PC-9 (cell line): ENCODE results near the gene GPAM. TPM values are rescaled to one million over a fixed set of nuclear protein-coding genes. Genes with fewer than 3 reads are reported as not detected.

Source experiments
- BruUV-seq: library from RNA; stranded (reverse); fragments of 400-500 nt; replicated peaks from 2 replicates; lab custom pipeline; 2021; lab: Mats Ljungman, UMichigan
- CTCF ChIA-PET: fragments of 300-600 bp; sonication (Branson Sonifier 250); formaldehyde crosslinking; loops from one replicate; lab custom pipeline; 2022; ENCODE audit warnings: antibody characterized with exemption; lab: Charles Lee
- POLR2A ChIA-PET: fragments of 300-600 bp; sonication (Branson Sonifier 250); formaldehyde crosslinking; loops from one replicate; lab custom pipeline; 2022; ENCODE audit warnings: antibody characterized with exemption; ENCODE audit not compliant: unreplicated experiment; lab: Charles Lee
- DNase-seq, 2 experiments: peaks; one replicate each; pipeline versions ENCODE4 v3.0.0 to v3.0.0-alpha.2; 2015 to 2022; ENCODE audit warnings: mixed read lengths in 1 of 2
- H2AFZ ChIP-seq: fragments of 200-600 bp; sonication (generic); 2 replicates; pipeline ENCODE4 v1.8.1; 2017; ENCODE audit warnings: antibody characterized with exemption
- H3F3A ChIP-seq: fragments of 200-600 bp; sonication (generic); 2 replicates; pipeline ENCODE4 v1.8.1; 2017; ENCODE audit warnings: antibody characterized with exemption, mild to moderate bottlenecking, low read depth; ENCODE audit not compliant: insufficient read depth
- H3K27ac ChIP-seq: fragments of 200-600 bp; sonication (generic); 2 replicates; pipeline ENCODE4 v1.6.1; 2016; ENCODE audit warnings: mixed run types
- H3K27me3 ChIP-seq: fragments of 200-600 bp; sonication (generic); 2 replicates; pipeline ENCODE4 v1.6.1; 2016; ENCODE audit warnings: low read depth, mixed run types; ENCODE audit not compliant: insufficient read depth
- H3K36me3 ChIP-seq: fragments of 200-600 bp; sonication (generic); 2 replicates; pipeline ENCODE4 v1.6.1; 2016; ENCODE audit warnings: low read depth, mixed run types
- H3K4me1 ChIP-seq: fragments of 200-600 bp; sonication (generic); replicated peaks from 2 replicates; pipeline ENCODE4 v1.6.1; 2016; ENCODE audit warnings: mixed run types; ENCODE audit not compliant: insufficient read depth
- H3K4me2 ChIP-seq: fragments of 200-600 bp; sonication (generic); 2 replicates; pipeline ENCODE4 v1.6.1; 2017; ENCODE audit warnings: mixed run types
- H3K4me3 ChIP-seq: fragments of 200-600 bp; sonication (generic); 2 replicates; pipeline ENCODE4 v1.6.1; 2016; ENCODE audit warnings: mixed run types
- H3K79me2 ChIP-seq: fragments of 200-600 bp; sonication (generic); 2 replicates; pipeline ENCODE4 v1.6.1; 2017; ENCODE audit warnings: low read depth, mixed run types
- H3K9me2 ChIP-seq: fragments of 200-600 bp; sonication (generic); 2 replicates; pipeline ENCODE4 v1.8.1; 2017; ENCODE audit warnings: mild to moderate bottlenecking; ENCODE audit not compliant: insufficient read depth
- H3K9me3 ChIP-seq: fragments of 200-600 bp; sonication (generic); 2 replicates; pipeline ENCODE4 v1.8.1; 2016; ENCODE audit warnings: low read depth; ENCODE audit not compliant: insufficient read depth
- H4K20me1 ChIP-seq: fragments of 200-600 bp; sonication (generic); 2 replicates; pipeline ENCODE4 v1.8.1; 2017; ENCODE audit not compliant: insufficient read depth
- EZH2 ChIP-seq: fragments of 200-600 bp; sonication (generic); IDR thresholded peaks from 2 replicates; pipeline ENCODE4 v1.8.0; 2017; ENCODE audit warnings: antibody characterized with exemption, low read depth
- intact Hi-C: fragments of 100-400 bp; cut with micrococcal nuclease; formaldehyde crosslinking; loops from one replicate; pipeline ENCODE4 v1.10.0; 2022; ENCODE audit not compliant: unreplicated experiment
- total RNA-seq: library from RNA; stranded (reverse); gene quantifications from 2 replicates; pipeline ENCODE4 v1.2.3, GENCODE V29; 2021
- TF ChIP-seq, protein P1 (sequence below): fragments of 200-600 bp; sonication (generic); conservative IDR thresholded peaks from 2 replicates; pipeline ENCODE4 v1.6.1; 2017; ENCODE audit warnings: mixed run types, antibody characterized with exemption, mild to moderate bottlenecking, moderate library complexity

The GPAM gene
- total RNA-seq, 1 experiment from 2014 or later, result 4.2 TPM

DNA sequence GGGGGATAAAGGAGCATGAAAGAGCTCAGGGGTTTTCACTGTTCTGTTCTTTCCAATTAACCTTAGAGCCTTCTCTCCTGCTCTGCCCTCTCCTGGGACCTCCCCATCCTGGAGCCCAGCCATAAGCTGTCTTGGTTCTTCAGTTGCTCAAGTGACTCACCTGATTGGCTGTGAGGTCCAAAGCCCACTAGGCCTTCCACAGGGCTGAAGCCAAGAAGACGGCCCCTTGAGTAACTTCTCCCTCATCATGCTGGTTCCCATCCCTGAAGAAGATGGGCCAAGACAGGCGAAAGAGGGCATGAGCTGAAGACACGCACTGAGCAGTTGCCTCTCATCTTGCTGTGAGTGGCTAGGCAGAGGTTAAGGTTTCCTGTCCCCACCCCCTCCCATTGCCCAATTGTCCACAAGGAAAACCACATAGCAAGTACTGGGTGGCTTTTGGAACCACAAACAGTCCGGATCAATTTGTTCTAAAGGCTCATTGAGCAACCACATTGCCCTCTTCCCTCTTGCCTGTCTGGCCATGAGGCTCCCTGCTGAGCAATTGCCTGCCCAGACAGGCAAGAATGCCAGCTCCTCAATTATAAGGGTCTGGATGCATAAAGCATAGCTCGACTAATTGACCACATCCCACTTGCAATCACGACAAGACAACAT is 43.9 kb upstream of the GPAM start:
- TF ChIP-seq, protein P1, sequence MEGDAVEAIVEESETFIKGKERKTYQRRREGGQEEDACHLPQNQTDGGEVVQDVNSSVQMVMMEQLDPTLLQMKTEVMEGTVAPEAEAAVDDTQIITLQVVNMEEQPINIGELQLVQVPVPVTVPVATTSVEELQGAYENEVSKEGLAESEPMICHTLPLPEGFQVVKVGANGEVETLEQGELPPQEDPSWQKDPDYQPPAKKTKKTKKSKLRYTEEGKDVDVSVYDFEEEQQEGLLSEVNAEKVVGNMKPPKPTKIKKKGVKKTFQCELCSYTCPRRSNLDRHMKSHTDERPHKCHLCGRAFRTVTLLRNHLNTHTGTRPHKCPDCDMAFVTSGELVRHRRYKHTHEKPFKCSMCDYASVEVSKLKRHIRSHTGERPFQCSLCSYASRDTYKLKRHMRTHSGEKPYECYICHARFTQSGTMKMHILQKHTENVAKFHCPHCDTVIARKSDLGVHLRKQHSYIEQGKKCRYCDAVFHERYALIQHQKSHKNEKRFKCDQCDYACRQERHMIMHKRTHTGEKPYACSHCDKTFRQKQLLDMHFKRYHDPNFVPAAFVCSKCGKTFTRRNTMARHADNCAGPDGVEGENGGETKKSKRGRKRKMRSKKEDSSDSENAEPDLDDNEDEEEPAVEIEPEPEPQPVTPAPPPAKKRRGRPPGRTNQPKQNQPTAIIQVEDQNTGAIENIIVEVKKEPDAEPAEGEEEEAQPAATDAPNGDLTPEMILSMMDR, result no peak
- no peak for TF ChIP-seq EZH2
- CTCF ChIA-PET, result no interaction called here
- no TSS peak for BruUV-seq

DNA sequence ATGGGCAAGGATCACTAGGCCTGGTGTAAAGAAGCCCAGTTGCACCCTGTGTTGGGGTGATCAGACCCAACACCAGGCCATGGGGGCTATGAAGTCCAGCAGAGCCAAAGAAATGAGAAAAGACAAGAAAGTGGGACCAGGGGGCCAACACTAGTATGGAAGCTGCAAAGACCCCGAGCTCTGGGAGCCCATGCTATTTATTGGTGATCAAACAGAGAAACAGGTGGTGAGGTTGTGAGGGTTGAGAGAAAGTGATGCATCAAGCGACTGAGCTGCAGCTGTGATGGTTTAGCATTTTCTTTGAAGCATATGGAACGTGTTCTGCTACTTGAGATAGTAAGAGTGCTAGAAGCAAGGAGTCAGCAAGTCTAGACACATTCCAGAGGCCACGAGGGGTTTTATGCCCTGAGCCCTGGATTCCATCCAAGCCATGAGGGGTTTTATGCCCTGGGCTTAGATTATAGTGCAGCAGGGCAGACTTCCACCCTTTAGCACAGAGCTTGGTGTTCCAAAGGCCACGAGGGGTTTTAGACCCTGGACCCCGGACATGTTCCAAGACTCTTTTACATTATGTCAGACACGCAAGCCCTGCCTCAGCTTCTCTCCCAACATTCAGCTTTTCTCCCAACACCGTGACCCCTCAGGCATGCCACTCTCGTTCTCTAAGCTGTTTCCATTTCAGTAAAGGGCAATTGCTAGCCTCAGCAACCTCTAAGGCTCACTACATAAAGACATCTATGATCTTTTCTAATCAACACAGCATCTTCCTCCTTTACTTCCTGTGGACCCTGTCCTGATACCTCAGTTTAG is 43.1 kb upstream of the GPAM start:
- H3K9me3 ChIP-seq, result no peaks in the 10 kb centered on the region
- intact Hi-C loops, result no loop called here
- H3K27ac ChIP-seq, result no peak overlapping the region
- no peaks in the 10 kb centered on the region for H3K4me1 ChIP-seq
- CTCF ChIA-PET, result no interaction called here
- H3F3A ChIP-seq, result no peaks in the 10 kb centered on the region
- H3K36me3 ChIP-seq, result no peaks in the 10 kb centered on the region
- no peak overlapping the region for H2AFZ ChIP-seq
- TF ChIP-seq EZH2, result no peak
- TF ChIP-seq, protein P1, result no peak
- DNase-seq, result no peak
- H3K4me3 ChIP-seq, result no peak overlapping the region
- H3K27me3 ChIP-seq, result no peaks in the 10 kb centered on the region
- H3K79me2 ChIP-seq, result no peaks in the 10 kb centered on the region
- no peaks in the 10 kb centered on the region for H3K9me2 ChIP-seq
- BruUV-seq, result no TSS peak
- POLR2A ChIA-PET, result no interaction called here
- H3K4me2 ChIP-seq, result no peak overlapping the region
- H4K20me1 ChIP-seq, result no peaks in the 10 kb centered on the region

More for the DNA sequence above, 43.9 kb upstream of the GPAM start:
- H3K4me3 ChIP-seq, result no peak overlapping the region
- POLR2A ChIA-PET, result no interaction called here
- H3K4me2 ChIP-seq, result no peak overlapping the region
- no peaks in the 10 kb centered on the region for H4K20me1 ChIP-seq
- intact Hi-C loops, result no loop called here
- no peak overlapping the region for H2AFZ ChIP-seq
- H3K9me3 ChIP-seq, result no peaks in the 10 kb centered on the region
- no peak for DNase-seq
- no peaks in the 10 kb centered on the region for H3K4me1 ChIP-seq
- no peaks in the 10 kb centered on the region for H3K79me2 ChIP-seq
- no peak overlapping the region for H3K27ac ChIP-seq
- H3K36me3 ChIP-seq, result no peaks in the 10 kb centered on the region
- H3F3A ChIP-seq, result no peaks in the 10 kb centered on the region
- H3K27me3 ChIP-seq, result no peaks in the 10 kb centered on the region
- H3K9me2 ChIP-seq, result no peaks in the 10 kb centered on the region

DNA sequence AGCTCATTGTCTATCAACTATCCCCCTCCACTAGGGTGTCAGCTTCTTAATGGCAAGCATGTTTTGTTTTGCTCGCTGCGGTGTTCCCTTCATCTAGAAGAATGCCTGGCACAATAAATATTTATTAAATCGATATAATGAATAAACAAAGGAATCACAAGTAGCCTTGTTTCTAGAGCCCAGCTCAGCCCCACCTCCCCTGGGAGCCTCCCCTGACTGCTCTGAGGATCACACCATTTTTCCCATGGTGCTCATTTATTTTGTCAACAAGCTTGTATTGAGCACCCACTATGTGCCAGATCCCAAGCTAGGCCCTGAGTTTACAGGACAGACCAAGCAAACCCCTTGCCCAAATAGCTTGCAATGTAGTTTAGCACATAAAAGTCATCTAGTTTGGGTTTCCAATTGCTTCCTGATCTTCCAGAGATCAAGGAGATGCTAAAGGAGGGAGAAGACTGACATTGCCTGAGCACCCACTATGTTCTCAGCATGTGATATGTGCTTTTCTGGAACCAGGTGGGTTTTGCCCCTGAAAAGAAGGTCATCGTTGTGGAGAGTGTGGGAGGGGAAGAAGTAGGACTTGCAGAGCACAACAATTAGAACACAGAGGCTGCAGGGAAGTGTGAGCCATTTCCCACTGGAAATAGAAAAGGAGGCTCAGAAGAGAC is 42.3 kb upstream of the GPAM start:
- H3K9me2 ChIP-seq, result no peaks in the 10 kb centered on the region
- H3K4me2 ChIP-seq, result no peak overlapping the region
- H4K20me1 ChIP-seq, result no peaks in the 10 kb centered on the region
- no peak for TF ChIP-seq EZH2
- TF ChIP-seq, protein P1, result no peak
- H3K27me3 ChIP-seq, result no peaks in the 10 kb centered on the region
- ChIA-PET POLR2A (no interaction called here), CTCF (no interaction called here)
- no peaks in the 10 kb centered on the region for H3F3A ChIP-seq
- no peak overlapping the region for H3K4me3 ChIP-seq
- H3K27ac ChIP-seq, result no peak overlapping the region
- BruUV-seq, result no TSS peak
- no peaks in the 10 kb centered on the region for H3K36me3 ChIP-seq
- no peak overlapping the region for H2AFZ ChIP-seq
- no peaks in the 10 kb centered on the region; the same call in 1 of the 2 replicates for H3K9me3 ChIP-seq
- intact Hi-C loops, result no loop called here
- H3K4me1 ChIP-seq, result no peaks in the 10 kb centered on the region
- no peak for DNase-seq
- no peaks in the 10 kb centered on the region for H3K79me2 ChIP-seq
